Hepatocyte (in vitro differentiated cells): ENCODE data around the gene WDCP.

ENCODE experiments used
- EZH2 ChIP-seq: fragments of 200-600 bp; sonication (generic); IDR thresholded peaks from 2 replicates; pipeline ENCODE4 v1.6.1; 2016; ENCODE audit warnings: antibody characterized with exemption, mild to moderate bottlenecking, borderline replicate concordance
- EZH2phosphoT487 ChIP-seq: fragments of 200-600 bp; sonication (generic); IDR thresholded peaks from one replicate; pipeline ENCODE4 v1.6.1; 2018; ENCODE audit warnings: antibody characterized with exemption, mild to moderate bottlenecking, low read depth, moderate library complexity; ENCODE audit not compliant: unreplicated experiment, severe bottlenecking
- TF ChIP-seq, protein P1 (sequence below): fragments of 200-600 bp; sonication (generic); IDR thresholded peaks from 2 replicates; pipeline ENCODE4 v1.5.1; 2016; ENCODE audit warnings: antibody characterized with exemption, mild to moderate bottlenecking; ENCODE audit not compliant: poor library complexity

DNA sequence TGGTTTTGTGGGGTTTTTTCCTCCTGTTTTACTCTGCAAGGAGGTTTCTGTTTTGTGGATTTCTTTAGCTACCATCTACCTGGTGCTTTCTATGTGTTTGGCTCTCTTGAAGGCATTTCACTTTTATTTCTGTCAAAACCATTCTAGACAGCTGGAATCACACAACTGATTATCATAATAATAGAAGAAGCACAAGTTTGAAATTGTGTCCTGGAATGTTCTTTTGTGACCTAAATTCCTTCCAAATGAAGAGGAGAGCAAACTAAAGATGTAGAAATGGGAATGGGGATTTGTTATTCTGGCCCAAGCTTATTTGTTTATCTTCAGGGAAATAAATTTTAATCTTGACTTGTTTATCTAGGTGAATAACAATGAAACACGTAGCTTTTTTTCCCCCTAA is 54.3 kb downstream of the WDCP start:
- TF ChIP-seq, protein P1, sequence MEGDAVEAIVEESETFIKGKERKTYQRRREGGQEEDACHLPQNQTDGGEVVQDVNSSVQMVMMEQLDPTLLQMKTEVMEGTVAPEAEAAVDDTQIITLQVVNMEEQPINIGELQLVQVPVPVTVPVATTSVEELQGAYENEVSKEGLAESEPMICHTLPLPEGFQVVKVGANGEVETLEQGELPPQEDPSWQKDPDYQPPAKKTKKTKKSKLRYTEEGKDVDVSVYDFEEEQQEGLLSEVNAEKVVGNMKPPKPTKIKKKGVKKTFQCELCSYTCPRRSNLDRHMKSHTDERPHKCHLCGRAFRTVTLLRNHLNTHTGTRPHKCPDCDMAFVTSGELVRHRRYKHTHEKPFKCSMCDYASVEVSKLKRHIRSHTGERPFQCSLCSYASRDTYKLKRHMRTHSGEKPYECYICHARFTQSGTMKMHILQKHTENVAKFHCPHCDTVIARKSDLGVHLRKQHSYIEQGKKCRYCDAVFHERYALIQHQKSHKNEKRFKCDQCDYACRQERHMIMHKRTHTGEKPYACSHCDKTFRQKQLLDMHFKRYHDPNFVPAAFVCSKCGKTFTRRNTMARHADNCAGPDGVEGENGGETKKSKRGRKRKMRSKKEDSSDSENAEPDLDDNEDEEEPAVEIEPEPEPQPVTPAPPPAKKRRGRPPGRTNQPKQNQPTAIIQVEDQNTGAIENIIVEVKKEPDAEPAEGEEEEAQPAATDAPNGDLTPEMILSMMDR: no peak
- no peak for TF ChIP-seq EZH2
- TF ChIP-seq EZH2phosphoT487: no peak
